Right renal pelvis (tissue), 4 donors: ENCODE data around the gene DPH5. TPM values are rescaled to one million over a fixed set of nuclear protein-coding genes. Genes with fewer than 3 reads are reported as not detected.
"Not testable (repeated sequence)": the region's sequence is repeated elsewhere in the genome, so short reads cannot be mapped to it uniquely, and the experiment has no call there.

Source experiments
- DNase-seq, 4 donors: peaks; one replicate each; pipeline ENCODE4 v3.0.0-alpha.2; 2013; ENCODE audit warnings: low read depth in 4 of 4, low spot score in 3 of 4, missing footprints in 1 of 4
- polyA plus RNA-seq, 4 donors: library from polyadenylated mRNA; unstranded; fragments of 120-200 nt; gene quantifications; one replicate each; pipeline ENCODE4 v1.2.1, GENCODE V29; 2013; ENCODE audit not compliant: insufficient read length in 4 of 4

DPH5 gene
- polyA plus RNA-seq, 4 donors = 57.0 to 62.4 (median 60.2) TPM

DNA sequence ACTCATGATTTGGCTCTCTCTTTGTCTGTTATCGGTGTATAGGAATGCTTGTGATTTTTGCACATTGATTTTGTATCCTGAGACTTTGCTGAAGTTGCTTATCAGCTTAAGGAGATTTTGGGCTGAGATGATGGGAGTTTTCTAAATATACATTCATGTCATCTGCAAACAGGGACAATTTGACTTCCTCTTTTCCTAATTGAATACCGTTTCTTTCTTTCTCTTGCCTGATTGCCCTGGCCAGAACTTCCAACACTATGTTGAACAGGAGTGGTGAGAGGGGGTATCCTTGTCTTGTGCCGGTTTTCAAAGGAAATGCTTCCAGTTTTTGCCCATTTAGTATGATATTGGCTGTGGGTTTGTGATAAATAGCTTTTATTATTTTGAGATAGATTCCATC lies 79.5 kb downstream of the DPH5 start:
- DNase-seq = not testable (repeated sequence)

GRCh38 chr1:100943533-100943932 lies 82.1 kb downstream of the DPH5 start:
- no peak for DNase-seq

DNA sequence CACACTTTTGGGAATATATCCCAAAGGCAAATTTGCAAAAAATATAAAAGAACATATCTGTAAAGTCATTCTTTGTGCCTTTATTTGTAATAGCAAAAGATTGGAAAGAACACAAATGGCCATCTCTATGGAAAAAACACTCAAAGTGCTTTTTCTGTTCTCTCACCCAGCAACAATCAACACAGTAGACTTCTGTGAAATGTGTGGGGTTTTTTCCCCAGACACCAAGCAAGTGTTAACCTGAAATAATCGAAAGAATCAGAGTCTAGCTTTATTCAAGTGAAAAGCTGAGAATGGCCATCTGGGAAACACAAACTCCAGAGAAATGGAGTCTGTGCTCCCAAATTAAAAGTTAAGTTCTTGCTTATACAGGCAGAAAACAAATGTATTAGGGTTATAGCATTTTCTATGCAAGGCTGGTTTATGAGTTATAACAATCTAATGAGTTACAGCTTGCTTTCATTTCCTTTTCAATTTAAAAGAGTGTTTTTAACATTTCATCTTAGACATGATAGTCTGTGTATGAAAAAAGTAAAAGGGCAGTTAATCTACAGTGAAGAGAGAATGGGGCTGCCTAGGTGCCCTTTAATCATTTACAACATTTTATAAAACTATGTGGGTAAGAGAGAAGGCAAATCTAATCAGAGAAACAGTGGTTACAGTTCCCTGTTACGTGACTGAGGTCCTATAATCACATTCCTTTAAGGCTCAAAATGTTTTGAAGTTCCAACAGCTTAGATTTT lies 83.1 kb downstream of the DPH5 start:
- no peak for DNase-seq

DNA sequence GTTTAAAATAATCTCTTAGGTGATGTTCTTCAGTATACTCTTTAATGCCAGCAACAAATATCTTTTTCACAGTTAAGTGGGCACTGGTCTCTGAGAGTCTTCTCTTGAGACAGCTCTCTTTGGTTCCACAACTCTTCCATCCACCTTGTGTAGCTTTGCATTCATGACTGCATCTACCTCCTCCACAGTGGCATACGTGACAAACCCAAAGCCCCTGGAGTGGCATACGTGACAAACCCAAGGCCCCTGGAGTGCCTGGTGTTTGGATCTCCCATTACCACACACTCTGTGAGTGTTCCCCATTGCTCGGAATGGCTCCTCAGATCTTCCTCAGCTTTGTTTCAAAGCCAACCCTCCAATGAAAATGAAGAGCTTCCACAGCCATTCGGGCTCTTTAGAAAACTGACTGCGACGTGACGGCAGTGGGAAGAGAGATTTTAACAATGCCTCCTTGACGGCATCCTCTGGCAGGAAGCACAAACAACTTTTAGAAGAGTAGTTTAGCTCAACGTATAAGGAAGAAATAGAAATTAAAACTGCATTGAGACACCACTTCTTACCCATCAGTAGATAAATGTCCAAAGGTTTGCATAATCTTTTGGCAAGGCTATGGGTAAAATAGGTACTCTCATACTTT lies 83.9 kb downstream of the DPH5 start:
- no peak for DNase-seq

- no peak for DNase-seq
These were observed 84.5 kb downstream of the DPH5 start for GRCh38 chr1:100941098-100941527.

Other genes starting within 250 kb of the DPH5 start
- gene EXTL2, start 130.9 kb downstream of the DPH5 start, polyA plus RNA-seq = 10 to 100 TPM; 54.8 to 69.3 (median 68.4) TPM
- 10 to 100 TPM; 14.9 to 19.9 (median 18.2) TPM for gene SLC30A7, start 129.7 kb downstream of the DPH5 start, polyA plus RNA-seq
- 10 to 100 TPM; 22.3 to 25.8 (median 23.8) TPM for gene S1PR1, start 211.2 kb upstream of the DPH5 start, polyA plus RNA-seq